H9 (cell line): ENCODE measurements around the gene EXOC2. TPM values are rescaled to one million over a fixed set of nuclear protein-coding genes. Genes with fewer than 3 reads are reported as not detected.

ENCODE experiments used
- DNase-seq: peaks from one replicate; pipeline ENCODE4 v3.0.0-alpha.2; 2017
- H2AFZ ChIP-seq: one replicate; pipeline ENCODE4 v1.6.1; 2013; ENCODE audit warnings: mild to moderate bottlenecking, low read length, control low read depth, moderate library complexity
- H2AK5ac ChIP-seq: 2 replicates; pipeline ENCODE4 v1.6.1; 2013; ENCODE audit warnings: low read length, control low read depth, mixed read lengths; ENCODE audit not compliant: insufficient read length
- H2BK120ac ChIP-seq: one replicate; pipeline ENCODE4 v1.6.1; 2013; ENCODE audit warnings: low read depth, mild to moderate bottlenecking, low read length, control low read depth, inconsistent platforms; ENCODE audit not compliant: poor library complexity, severe bottlenecking
- H2BK12ac ChIP-seq: 2 replicates; pipeline ENCODE4 v1.6.1; 2013; ENCODE audit warnings: low read length, control low read depth, mixed read lengths, low read depth; ENCODE audit not compliant: insufficient read length
- H2BK15ac ChIP-seq: 2 replicates; pipeline ENCODE4 v1.6.1; 2013; ENCODE audit warnings: low read depth, low read length, control low read depth
- H2BK20ac ChIP-seq: one replicate; pipeline ENCODE4 v1.6.1; 2013; ENCODE audit warnings: low read depth, mild to moderate bottlenecking, low read length, control low read depth, inconsistent platforms; ENCODE audit not compliant: poor library complexity, severe bottlenecking
- H2BK5ac ChIP-seq: 2 replicates; pipeline ENCODE4 v1.6.1; 2013; ENCODE audit warnings: low read length, control low read depth, mixed read lengths; ENCODE audit not compliant: insufficient read length
- H3K14ac ChIP-seq: 2 replicates; pipeline ENCODE4 v1.6.1; 2013; ENCODE audit warnings: low read length, control low read depth; ENCODE audit not compliant: insufficient read depth
- H3K18ac ChIP-seq: 2 replicates; pipeline ENCODE4 v1.6.1; 2013; ENCODE audit warnings: low read depth, mild to moderate bottlenecking, mixed read lengths, low read length, control low read depth; ENCODE audit not compliant: insufficient read length
- H3K23ac ChIP-seq: 2 replicates; pipeline ENCODE4 v1.6.1; 2013; ENCODE audit warnings: low read length, control low read depth, mixed read lengths, low read depth; ENCODE audit not compliant: insufficient read length
- H3K23me2 ChIP-seq: 2 replicates; pipeline ENCODE4 v1.6.1; 2013; ENCODE audit warnings: low read depth, mild to moderate bottlenecking, mixed read lengths, low read length, control low read depth; ENCODE audit not compliant: insufficient read length, poor library complexity, severe bottlenecking
- H3K27ac ChIP-seq: 2 replicates; pipeline ENCODE4 v1.5.1; 2013; ENCODE audit warnings: low read length, control low read depth, mixed read lengths, low read depth; ENCODE audit not compliant: insufficient read length
- H3K27me3 ChIP-seq: 2 replicates; pipeline ENCODE4 v1.6.1; 2013; ENCODE audit warnings: low read length, control low read depth, inconsistent platforms; ENCODE audit not compliant: insufficient read depth
- H3K4ac ChIP-seq: 2 replicates; pipeline ENCODE4 v1.6.1; 2013; ENCODE audit warnings: low read depth, mild to moderate bottlenecking, control low read depth, inconsistent platforms, low read length, moderate library complexity
- H3K4me1 ChIP-seq: 2 replicates; pipeline ENCODE4 v1.6.1; 2013; ENCODE audit warnings: low read length, control low read depth, inconsistent platforms; ENCODE audit not compliant: insufficient read depth
- H3K4me2 ChIP-seq: 2 replicates; pipeline ENCODE4 v1.6.1; 2013; ENCODE audit warnings: low read length, control low read depth, mixed read lengths; ENCODE audit not compliant: insufficient read length, insufficient read depth
- H3K56ac ChIP-seq: 2 replicates; pipeline ENCODE4 v1.6.1; 2013; ENCODE audit warnings: low read depth, mild to moderate bottlenecking, mixed read lengths, low read length, control low read depth; ENCODE audit not compliant: insufficient read length
- H3K79me1 ChIP-seq: 2 replicates; pipeline ENCODE4 v1.6.1; 2013; ENCODE audit warnings: low read depth, mild to moderate bottlenecking, moderate library complexity, low read length, control low read depth, inconsistent platforms; ENCODE audit not compliant: insufficient read depth, poor library complexity, severe bottlenecking
- H3K79me2 ChIP-seq: 2 replicates; pipeline ENCODE4 v1.6.1; 2013; ENCODE audit warnings: low read length, control low read depth, inconsistent platforms; ENCODE audit not compliant: insufficient read depth
- H3K9ac ChIP-seq: 2 replicates; pipeline ENCODE4 v1.6.1; 2013; ENCODE audit warnings: low read length, control low read depth, mixed read lengths; ENCODE audit not compliant: insufficient read length; ENCODE audit errors: extremely low read depth
- H3K9me3 ChIP-seq: one replicate; pipeline ENCODE4 v1.6.1; 2013; ENCODE audit warnings: low read depth, low read length, inconsistent platforms; ENCODE audit not compliant: control insufficient read depth
- H3T11ph ChIP-seq: one replicate; pipeline ENCODE4 v1.6.1; 2013; ENCODE audit warnings: mild to moderate bottlenecking, low read length, control low read depth, inconsistent platforms
- H4K20me1 ChIP-seq: one replicate; pipeline ENCODE4 v1.6.1; 2013; ENCODE audit not compliant: control insufficient read depth, insufficient read length, insufficient read depth
- H4K5ac ChIP-seq: 2 replicates; pipeline ENCODE4 v1.6.1; 2013; ENCODE audit warnings: low read depth, mild to moderate bottlenecking, mixed read lengths, low read length, control low read depth; ENCODE audit not compliant: insufficient read length
- H4K8ac ChIP-seq: replicated peaks from 2 replicates; pipeline ENCODE4 v1.6.1; 2013; ENCODE audit warnings: low read length, control low read depth, mixed read lengths, low read depth; ENCODE audit not compliant: insufficient read length
- H4K91ac ChIP-seq: 2 replicates; pipeline ENCODE4 v1.6.1; 2013; ENCODE audit warnings: low read depth, mild to moderate bottlenecking, moderate library complexity, mixed read lengths, low read length, control low read depth; ENCODE audit not compliant: insufficient read length
- H3K27ac Mint-ChIP-seq, 3 experiments: 2 replicates in 2 of 3; 3 replicates in 1 of 3; pipeline ENCODE4 v1.8.0; 2020 to 2021; ENCODE audit warnings: mixed read lengths in 3 of 3, mild to moderate bottlenecking in 1 of 3, moderate library complexity in 1 of 3
- H3K27me3 Mint-ChIP-seq: 2 replicates; pipeline ENCODE4 v1.8.0; 2021; ENCODE audit warnings: low read depth, mild to moderate bottlenecking, moderate library complexity, mixed read lengths
- H3K36me3 Mint-ChIP-seq, 3 experiments: 2 replicates in 2 of 3; 3 replicates in 1 of 3; pipeline ENCODE4 v1.8.0; 2020 to 2021; ENCODE audit warnings: low read depth in 3 of 3, mixed read lengths in 3 of 3; ENCODE audit not compliant: insufficient read depth in 1 of 3
- H3K4me1 Mint-ChIP-seq, 2 experiments: 2 replicates each; pipeline ENCODE4 v1.8.0; 2020; ENCODE audit warnings: mixed read lengths in 2 of 2
- H3K4me3 Mint-ChIP-seq, 2 experiments: 2 replicates in 1 of 2; 3 replicates in 1 of 2; pipeline ENCODE4 v1.8.0; 2020 to 2021; ENCODE audit warnings: mild to moderate bottlenecking in 2 of 2, mixed read lengths in 2 of 2, moderate library complexity in 1 of 2
- H3K9me3 Mint-ChIP-seq, 2 experiments: 2 replicates in 1 of 2; 3 replicates in 1 of 2; pipeline ENCODE4 v1.8.0; 2020; ENCODE audit warnings: mild to moderate bottlenecking in 2 of 2, mixed read lengths in 2 of 2, moderate library complexity in 1 of 2
- WGBS: extraction: QIAGEN DNeasy Blood & Tissue Kit; methylation state at CpG from one replicate; pipeline ENCODE4 v1.1.7; 2013; ENCODE audit warnings: missing lambda C conversion rate, low lambda C conversion rate, mixed read lengths; ENCODE audit not compliant: insufficient read length; ENCODE audit errors: extremely low coverage; 5-methylcytosine and 5-hydroxymethylcytosine counted together
- total RNA-seq: library from RNA; stranded (reverse); gene quantifications from 2 replicates; pipeline ENCODE4 v1.2.1, GENCODE V29; 2021
- TF ChIP-seq, protein P1 (sequence below): fragments of 200-600 bp; sonication (generic); conservative IDR thresholded peaks from 3 replicates; pipeline ENCODE4 v1.8.0; 2021; ENCODE audit warnings: antibody characterized with exemption, mild to moderate bottlenecking

EXOC2 gene
- total RNA-seq, 1 experiment from 2014 or later = 29.9 TPM

DNA sequence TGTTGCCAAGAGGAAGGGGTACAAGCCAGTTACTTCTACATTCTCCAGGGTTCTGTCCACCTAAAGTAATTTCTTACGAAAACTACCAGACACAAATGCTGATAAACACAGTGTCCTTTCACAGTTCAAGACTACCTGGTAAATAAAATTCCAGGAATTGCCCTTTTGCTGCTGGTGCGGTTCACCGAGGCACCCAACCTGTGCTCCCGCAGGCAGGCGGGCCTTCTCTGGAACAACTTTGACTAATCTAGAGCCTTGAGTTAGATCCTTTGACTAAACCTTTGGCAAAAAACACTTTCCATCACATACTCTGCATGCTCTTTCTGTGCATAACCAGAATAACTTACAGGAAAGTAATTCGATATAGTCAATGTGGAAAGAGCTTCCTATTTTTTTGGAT lies 143.0 kb downstream of the EXOC2 start:
- no peak overlapping the region for H2AK5ac ChIP-seq
- H3K4me2 ChIP-seq = no peak overlapping the region
- H3K56ac ChIP-seq = no peak overlapping the region
- H3K27me3 ChIP-seq = no peaks in the 10 kb centered on the region
- H3K4ac ChIP-seq = no peak overlapping the region
- H4K91ac ChIP-seq = no peak overlapping the region
- no peak overlapping the region for H3K27ac ChIP-seq
- H3K79me2 ChIP-seq = no peaks in the 10 kb centered on the region
- no peak overlapping the region for H2BK5ac ChIP-seq
- no peaks in the 10 kb centered on the region for H3K79me1 ChIP-seq
- H2BK120ac ChIP-seq = no peak overlapping the region
- H3K27ac Mint-ChIP-seq = no peak overlapping the region
- H4K20me1 ChIP-seq = no peaks in the 10 kb centered on the region
- H3K18ac ChIP-seq = no peak overlapping the region
- no peak overlapping the region for H4K8ac ChIP-seq
- H3K27me3 Mint-ChIP-seq = no peaks in the 10 kb centered on the region
- H3K9me3 ChIP-seq = no peaks in the 10 kb centered on the region
- WGBS = no CpG with 5 or more reads among the region's 6 CpGs
- H3K4me1 ChIP-seq = peaks cover 4% of the 10 kb centered on the region; the same call in 1 of the 2 replicates
- H3K4me1 Mint-ChIP-seq = peaks cover 18 to 22% of the 10 kb centered on the region in 2 experiments
- no peak overlapping the region for H2BK15ac ChIP-seq
- H3K36me3 Mint-ChIP-seq = peaks cover 1 to 33% (median 29%) of the 10 kb centered on the region in 3 experiments; a peak in 5 of 7 replicates
- no peaks in the 10 kb centered on the region for H3K23me2 ChIP-seq
- no peaks in the 10 kb centered on the region for H3K9me3 Mint-ChIP-seq
- DNase-seq = no peak
- no peak overlapping the region for H2BK12ac ChIP-seq
- H3T11ph ChIP-seq = no peak overlapping the region
- TF ChIP-seq, protein P1, sequence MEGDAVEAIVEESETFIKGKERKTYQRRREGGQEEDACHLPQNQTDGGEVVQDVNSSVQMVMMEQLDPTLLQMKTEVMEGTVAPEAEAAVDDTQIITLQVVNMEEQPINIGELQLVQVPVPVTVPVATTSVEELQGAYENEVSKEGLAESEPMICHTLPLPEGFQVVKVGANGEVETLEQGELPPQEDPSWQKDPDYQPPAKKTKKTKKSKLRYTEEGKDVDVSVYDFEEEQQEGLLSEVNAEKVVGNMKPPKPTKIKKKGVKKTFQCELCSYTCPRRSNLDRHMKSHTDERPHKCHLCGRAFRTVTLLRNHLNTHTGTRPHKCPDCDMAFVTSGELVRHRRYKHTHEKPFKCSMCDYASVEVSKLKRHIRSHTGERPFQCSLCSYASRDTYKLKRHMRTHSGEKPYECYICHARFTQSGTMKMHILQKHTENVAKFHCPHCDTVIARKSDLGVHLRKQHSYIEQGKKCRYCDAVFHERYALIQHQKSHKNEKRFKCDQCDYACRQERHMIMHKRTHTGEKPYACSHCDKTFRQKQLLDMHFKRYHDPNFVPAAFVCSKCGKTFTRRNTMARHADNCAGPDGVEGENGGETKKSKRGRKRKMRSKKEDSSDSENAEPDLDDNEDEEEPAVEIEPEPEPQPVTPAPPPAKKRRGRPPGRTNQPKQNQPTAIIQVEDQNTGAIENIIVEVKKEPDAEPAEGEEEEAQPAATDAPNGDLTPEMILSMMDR = no peak
- H3K4me3 Mint-ChIP-seq = no peak overlapping the region
- no peak overlapping the region for H3K23ac ChIP-seq
- H2AFZ ChIP-seq = no peak overlapping the region
- no peak overlapping the region for H3K14ac ChIP-seq
- H4K5ac ChIP-seq = no peak overlapping the region
- no peak overlapping the region for H3K9ac ChIP-seq
- no peak overlapping the region for H2BK20ac ChIP-seq
